Stimulated activated CD4-positive, alpha-beta T cell treated with anti-CD3 and anti-CD28 coated beads, Interleukin-4, amount 100 ng/mL, for 4 hours (primary cell): ENCODE results near the gene CADM1.

ENCODE experiments used
- DNase-seq, 2 experiments: peaks; one replicate each; pipeline ENCODE4 v3.0.0-alpha.2; 2020

CADM1 gene

DNA sequence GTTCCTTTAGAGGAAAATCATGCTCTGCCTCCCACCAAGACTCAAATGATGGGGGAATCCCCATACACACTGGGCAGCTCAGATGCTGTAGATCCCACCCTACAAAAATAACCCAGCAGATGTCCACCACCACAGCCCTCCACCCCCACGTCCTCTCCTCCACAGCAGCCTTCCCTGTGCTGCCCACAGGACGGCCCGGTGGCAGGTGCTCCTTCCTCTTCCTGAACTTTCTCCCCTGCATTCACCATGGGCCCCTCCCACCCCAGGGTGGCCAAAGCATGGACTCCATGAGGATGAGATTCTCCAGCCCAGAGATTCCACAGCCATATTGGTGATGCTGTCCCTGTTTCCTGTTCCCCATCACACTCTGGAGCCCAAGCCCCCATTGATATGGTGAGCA, 368.3 kb downstream of the CADM1 start:
- DNase-seq = no peak

DNA sequence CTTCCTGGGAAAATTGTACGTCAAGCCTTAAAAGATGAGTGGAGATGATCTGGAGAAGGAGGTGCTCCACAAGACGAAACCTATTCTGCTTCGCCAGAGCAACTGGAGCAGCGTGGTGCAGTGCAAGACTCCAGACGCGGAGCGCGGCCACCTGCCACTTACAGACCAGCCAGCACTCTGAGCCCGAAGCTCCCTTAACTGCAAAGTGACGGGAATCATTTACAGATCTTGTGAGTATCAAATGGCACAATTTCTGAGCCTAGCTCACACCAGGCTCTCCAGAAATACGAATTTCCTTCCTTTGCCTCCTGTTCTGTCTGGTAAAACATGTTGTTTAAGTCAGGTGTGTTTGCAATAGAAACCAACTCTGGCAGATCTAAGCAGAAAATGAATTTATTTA, 369.3 kb downstream of the CADM1 start:
- DNase-seq = no peak

DNA sequence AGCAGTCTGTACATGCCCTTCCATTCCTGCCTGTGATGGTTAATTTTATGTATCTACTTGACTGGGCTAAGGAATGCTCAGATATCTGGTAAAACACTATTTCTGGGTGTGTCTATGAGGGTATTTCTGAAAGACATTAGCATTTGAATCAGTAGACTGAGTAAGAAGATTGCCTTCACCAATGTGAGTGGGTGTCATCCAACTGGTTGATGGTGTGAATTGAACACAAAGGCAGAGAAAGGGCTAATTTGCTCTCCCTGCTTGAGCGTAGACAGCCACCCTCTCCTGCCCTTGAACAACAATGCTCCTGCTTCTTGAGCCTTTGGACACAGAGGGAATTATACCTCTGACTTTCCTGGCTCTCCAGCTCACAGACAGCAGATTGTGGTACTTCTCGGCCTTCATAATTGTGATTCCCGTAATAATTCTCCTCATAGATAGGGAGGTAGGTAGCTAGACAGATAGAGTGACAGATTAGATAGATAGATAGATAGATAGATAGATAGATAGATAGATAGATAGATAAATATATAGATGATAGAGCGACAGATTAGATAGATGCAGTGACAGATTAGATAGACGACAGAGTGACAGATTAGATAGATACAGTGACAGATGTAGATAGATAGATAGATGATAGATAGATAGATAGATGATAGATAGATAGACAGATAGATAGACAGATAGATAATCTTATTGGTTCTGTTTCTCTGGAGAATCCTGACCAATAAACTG, 370.6 kb downstream of the CADM1 start:
- no peak for DNase-seq

DNA sequence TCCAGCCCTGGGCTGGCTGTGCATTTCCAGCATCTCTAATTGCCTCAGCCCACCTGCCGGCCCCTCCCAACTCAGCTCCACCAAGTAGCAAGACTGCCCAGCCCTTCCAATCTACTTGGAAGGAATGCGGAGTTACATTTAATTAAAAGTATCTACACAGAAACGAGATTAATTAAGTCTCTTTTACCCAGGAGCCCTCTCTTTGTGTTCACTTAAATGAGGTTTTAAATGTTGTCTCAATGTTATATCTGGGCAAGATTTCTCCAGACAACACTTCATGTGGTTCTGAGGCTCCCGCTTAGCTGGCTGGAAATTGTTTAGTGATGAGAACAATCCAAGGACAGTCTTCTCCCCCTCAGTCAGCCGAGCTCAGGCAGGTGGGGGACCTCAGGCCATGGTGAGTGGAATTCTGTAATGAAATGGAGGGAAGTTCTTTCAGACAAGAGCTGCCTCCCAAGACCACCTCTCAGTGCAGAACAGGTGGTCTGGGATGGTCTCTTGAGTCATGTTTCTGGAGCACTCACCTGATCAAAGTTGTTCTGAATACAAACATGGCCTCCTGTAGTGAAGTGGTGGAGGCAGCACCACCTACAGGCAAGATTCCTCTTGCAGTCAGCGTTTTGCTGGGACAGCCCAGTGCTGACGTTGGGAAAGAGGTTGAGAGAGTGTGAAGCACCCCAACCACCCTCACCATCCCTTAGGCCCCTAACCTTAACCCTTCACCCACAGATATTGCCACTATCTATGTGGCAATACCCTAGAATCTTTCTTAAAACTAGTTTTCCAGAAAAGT, 371.6 kb downstream of the CADM1 start:
- DNase-seq = no peak

DNA sequence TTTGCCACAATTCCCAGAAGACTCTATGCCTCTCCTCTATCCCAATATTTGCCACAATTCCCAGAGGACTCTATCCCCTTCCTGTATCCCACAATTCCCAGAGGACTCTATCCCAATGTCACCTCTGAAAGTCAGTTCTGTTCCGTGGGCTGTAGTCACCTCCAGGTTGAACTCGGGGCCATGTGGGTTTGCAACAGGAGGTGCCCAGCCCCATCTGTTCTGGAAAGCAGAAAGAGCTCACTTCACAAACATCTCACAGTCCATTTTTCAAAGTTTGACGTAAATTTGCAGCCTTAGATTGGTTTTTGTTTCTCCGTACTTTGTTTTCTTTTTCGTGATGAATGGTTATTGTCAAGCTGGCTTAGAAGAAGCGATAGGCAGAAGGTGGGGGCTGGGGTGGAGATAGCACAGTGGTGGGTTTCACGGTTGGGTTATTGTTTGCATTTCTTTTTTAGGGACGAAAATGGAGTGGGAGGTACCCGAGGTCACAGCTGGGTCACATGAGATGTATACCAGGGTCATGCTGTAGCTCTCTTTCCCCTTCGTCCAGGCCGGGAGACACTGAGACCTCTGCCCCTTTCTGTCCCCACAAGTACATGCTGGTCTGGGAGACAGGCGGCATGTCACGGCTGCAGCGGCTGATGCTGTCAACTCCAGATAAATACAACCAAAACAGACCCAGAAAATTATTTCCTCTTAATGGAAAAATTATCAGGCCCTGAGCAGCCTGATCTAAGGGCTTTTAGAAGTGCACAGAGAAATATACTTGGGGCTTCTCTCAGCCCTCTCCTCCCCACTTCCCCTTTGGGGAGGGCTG, 374.5 kb downstream of the CADM1 start:
- no peak for DNase-seq

DNA sequence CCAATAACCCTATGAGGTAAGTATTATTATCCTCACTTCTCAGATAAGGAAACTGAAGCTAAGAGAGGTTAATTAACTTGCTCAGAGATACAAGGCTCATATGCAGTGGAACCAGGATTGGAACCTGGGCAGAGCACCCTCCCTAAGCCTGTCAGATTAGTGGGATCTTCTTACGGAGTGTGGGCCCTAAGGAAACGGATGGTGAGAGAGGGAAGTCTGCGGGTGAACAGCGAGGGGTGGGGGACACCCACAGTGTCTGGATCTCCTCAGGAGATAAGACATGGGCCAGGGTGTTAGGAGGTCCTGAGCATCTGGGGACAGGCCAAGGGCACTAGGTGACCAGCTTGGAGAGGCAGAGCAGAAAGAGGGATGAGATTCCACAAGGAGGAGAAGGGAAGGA, 376.0 kb downstream of the CADM1 start:
- DNase-seq = no peak

DNA sequence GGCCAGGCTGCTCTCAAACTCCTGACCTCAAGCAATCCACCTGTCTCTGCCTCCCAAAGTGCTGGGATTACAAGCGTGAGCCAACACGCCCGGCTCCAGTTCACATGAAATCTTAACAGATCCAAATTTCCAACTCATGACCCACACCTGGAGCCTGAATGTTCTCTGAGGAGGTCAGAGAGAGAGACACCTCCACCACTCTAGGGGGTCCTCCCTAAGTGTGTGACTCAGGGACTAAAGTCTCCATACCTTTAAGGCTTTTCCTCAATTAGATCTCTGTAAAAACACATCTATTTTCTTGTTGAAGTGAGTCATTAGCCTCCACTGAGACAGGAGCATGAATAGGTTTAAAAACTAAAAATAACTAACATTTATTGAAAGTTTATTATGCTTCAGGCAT, 376.4 kb downstream of the CADM1 start:
- no peak for DNase-seq

DNA sequence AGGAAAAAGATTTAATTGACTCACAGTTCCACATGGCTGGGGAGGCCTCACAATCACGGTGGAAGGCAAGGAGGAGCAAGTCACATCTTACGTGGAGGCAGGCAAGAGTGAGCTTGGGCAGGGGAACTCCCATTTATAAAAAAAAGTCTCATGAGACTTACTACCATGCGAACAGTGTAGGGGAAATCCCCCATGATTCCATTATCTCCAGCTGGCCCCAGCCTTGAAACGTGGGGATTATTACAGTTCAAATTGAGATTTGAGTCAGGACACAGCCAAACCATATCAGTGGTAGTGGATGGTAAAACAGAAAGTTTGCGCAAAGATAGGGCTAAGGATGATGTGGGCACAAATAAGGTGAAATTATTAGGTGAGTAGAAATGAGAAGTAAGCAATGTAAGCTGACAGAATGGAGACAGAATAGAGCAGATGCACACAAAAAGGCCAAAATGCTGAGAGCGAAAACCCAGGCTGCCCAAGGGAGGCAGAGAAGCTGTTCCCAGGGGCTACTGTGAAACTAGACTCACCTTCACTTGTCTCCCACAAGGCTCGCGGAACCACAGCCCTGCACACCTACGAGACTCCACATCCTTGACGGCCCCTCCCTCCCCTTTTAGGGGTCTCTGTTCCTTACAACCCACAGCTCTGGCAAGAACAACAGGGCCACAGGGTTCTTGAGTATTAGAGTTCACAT, 377.6 kb downstream of the CADM1 start:
- no peak for DNase-seq

DNA sequence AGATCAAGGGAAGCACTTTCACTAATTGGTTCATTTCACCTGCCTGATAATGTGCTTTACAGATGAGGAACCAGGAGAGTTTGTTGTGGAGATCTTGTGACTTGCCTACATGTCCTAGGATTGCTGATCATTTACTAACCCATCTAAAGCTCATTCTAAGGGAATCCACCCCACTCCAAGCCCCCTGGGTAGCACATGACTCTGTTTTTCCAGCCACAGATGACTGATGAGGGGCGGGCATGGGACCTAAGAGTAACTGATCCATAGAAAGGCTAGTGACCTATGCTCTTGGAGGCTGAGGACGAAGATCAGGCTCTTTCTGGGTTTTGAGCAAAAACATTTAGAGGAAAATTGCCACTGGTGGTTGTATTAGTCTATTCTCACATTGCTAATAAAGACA, 378.1 kb downstream of the CADM1 start:
- DNase-seq = no peak

DNA sequence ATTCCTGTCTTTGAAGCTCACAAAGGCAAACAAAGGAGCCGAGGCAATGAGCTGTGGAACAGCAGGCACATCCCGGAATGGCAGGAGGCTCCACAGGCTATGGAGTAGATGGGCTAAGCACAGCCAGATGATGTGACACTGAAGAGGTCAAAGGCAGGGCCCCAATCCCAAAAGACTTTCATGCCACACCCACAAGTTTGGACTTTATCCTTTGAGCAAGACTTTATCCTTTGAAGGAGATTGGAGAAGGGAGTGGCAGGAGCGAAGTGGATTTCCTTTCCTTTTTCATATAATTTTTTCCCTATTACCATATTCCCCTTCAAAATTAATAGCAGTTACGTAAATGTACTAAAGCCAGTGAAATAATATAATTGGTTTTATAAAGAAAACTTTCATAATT, 379.4 kb downstream of the CADM1 start:
- no peak for DNase-seq

DNA sequence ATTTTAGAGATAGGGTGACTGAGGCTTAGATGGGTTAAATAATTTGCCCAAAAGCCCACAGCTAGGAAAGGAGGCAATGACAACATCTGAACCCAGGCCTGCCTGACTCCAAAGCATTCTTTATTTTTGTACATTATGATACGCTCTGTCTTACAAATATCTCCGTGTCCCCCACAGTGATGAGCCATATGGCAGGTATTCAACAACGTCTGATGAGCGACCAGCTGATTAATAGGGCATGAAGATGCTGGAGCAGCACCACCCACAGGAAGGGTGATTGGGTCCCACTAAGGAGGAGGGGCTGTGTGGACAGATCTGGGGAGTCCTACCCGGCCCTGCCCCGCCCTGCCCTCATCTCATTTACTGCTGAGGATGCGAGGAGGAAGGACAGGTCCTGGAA, 380.6 kb downstream of the CADM1 start:
- no peak for DNase-seq

DNA sequence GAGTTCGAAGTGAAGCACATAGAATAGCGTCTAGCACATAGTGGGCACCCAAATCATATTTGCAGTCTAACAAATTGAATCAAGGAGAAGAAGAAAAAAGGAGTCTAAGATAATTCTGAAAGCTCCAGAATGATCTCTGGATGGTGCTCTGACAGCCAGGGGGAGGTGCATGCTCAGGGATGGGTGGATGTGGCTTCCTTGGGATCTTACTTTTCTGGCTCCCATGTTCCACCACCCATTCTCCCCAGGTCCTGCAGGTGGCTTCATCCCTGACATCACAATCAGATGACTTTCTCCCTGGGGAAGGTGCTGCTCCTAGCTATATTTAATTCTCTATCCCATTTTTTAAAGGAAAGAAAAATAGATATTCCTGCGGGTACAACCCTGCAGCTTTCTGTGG, 381.9 kb downstream of the CADM1 start:
- DNase-seq = no peak
